Left ventricle myocardium superior (tissue), 1 donor: ENCODE results near the gene ACTN4. TPM values are rescaled to one million over a fixed set of nuclear protein-coding genes. Genes with fewer than 3 reads are reported as not detected.

Source experiments
- ATAC-seq: fragments of 200-7000 bp; cut with Tn5 transposase; one replicate; pipeline ENCODE4 v1.9.1; 2020; ENCODE audit warnings: mild to moderate bottlenecking, moderate library complexity
- DNase-seq: peaks from one replicate; pipeline ENCODE4 v3.0.0-alpha.2; 2020
- intact Hi-C: fragments of 100-400 bp; cut with micrococcal nuclease; formaldehyde crosslinking; loops from one replicate; pipeline ENCODE4 v1.11.0; 2022
- total RNA-seq: library from RNA; stranded (reverse); fragmentation: NEBNext Ultra II Directional; extraction: Animal tissue kit (Norgen Biotek cat#: 25700); gene quantifications from one replicate; pipeline ENCODE4 v1.2.1, GENCODE V29; 2021
- donor health status: DM: no; HTN: yes; CAD: no; lungs with severe emphysema.

ACTN4 gene
- total RNA-seq, 1 donor from 2014 or later, result 131 TPM

- DNase-seq (no peak), ATAC-seq (no peak)
- intact Hi-C loops, result no loop called here
These were observed 39.1 kb downstream of the ACTN4 start for GRCh38 chr19:38686530-38686888.

DNA sequence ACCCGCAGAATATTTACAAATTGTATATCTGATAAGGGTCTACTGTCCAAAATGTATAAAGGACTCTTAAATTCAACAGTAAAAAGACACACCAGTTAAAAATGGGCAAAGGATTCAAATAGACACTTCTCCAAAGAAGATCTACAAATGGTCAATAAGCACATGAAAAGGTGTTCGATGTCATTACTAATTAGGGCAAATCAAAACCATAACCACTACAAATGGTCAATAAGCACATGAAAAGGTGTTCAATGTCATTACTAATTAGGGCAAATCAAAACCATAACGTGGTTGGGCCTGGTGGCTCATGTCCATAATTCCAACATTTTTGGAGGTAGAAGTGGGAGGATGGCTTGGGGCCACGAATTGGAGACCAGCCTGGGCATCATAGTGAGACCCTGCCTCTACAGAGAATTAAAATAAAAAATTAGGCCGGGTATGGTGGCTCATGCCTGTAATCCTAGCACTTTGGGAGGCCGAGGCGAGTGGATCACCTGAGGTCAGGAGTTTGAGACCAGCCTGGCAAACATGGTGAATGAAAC lies 40.5 kb downstream of the ACTN4 start:
- DNase-seq (no peak), ATAC-seq (no peak)
- intact Hi-C loops, result no loop called here

- ATAC-seq (no peak), DNase-seq (no peak)
- intact Hi-C loops, result no loop called here
These were observed 42.7 kb downstream of the ACTN4 start for GRCh38 chr19:38690146-38690545.

DNA sequence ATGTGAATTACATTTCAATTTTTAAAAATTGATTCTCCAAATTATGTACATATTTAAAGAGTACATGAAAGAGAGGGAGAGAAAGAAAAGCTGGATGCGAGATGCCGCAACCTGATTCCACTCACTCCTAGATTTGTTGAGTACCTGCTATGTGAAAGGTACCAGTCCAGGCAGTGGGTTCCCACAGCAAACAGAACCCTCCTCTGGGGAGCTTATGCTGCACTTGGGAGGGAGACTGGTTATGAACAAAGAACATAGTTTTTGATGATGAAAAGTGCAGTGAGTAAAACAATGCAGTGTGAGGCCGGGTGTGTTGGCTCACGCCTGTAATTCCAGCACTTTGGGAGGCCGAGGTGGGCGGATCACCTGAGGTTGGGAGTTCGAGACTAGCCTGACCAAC lies 43.4 kb downstream of the ACTN4 start:
- intact Hi-C loops, result no loop called here
- ATAC-seq, result no peak
- DNase-seq, result no peak

- ATAC-seq, result peak; percentile 72
- peak; percentile 61 for DNase-seq
- intact Hi-C loops, result no loop called here
These were observed 44.5 kb downstream of the ACTN4 start for GRCh38 chr19:38691938-38692457.

DNA sequence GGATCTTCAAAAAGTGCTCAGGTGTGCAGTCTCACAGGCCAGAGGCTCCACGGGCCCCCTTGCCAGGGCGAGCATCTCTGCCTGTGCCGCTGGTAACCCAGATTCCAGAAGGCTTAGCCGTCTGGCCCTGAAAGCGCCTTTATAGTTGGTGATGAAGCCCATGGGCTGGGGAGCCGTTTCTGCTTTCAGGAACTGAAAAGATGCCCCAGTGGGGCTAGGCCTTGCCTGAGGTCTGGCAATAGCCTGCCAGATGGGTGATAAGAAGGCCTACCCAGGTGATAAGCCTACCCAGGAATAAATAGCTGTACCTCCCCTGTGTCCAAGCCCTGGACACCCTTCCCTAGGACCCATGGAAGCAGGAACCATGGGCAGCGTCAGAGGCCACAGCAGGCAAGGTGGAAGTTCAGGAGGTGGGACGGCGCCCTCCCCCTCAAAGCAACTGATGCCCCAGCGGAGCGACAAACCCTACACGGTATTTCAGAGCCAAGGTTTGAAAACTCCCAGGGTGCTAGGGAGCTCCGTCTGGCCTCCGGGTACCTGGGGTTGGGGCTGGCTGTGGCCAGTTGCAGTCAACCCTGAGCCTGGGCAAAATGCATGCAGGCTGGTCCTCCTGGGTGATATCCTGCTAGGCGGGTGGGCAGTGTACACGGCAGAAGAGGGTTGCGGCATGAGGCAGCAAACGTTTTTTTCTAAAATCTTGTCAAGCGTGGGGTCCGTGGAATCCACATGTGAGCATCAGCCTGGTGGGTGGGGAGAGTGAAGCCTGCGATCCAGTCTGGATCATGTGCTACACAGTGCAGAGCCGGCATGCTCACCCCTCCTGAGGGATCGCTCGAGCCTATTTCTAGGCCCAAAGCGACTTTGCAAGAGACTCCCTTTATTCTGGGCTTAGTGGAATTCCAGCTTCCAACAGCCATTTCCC lies 45.3 kb downstream of the ACTN4 start:
- DNase-seq (no peak), ATAC-seq (peak; percentile 32)
- intact Hi-C loops, result no loop called here

DNA sequence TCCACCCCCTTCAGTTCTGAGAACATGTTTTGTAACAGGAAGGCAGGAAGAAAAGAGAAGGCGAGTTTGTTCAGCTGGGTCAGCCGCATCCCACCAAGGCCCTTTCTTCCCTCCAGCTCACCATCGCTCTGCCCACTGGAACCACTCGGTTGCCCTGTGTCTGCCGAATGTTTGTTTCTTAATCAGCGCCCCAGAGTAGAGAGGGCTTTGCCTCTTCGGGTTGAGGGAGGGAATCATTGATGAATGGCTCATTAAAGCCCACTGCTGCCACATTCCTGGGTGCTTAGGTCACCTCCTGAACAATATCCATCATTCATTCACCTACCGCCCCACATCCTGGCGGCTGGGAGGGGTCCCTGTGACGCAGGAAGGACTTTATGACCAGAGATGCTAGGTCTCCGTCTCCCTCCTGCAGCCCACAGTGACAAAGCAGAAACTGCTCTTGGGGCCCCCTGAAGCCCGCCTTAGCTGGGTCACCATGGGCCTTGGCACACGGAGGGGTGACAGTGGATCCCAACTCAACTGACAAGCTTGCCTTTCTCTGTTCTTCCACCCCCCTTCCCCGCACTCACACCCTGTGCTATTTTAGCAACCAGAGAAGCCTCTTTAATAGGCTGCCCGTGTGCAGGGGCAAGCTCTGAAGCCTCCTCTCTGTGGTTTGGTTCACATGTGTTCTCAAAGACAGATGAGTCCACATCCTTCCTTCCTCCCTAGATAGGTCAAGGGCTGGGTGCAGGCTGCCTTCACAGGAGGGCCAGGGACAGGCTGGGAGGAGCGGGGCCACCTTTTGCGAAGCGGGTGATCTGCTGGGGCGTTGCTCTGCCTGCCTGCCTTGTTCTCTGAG lies 46.2 kb downstream of the ACTN4 start:
- intact Hi-C loops, result no loop called here
- DNase-seq, result peak; percentile 41
- peak; percentile 23 for ATAC-seq

DNA sequence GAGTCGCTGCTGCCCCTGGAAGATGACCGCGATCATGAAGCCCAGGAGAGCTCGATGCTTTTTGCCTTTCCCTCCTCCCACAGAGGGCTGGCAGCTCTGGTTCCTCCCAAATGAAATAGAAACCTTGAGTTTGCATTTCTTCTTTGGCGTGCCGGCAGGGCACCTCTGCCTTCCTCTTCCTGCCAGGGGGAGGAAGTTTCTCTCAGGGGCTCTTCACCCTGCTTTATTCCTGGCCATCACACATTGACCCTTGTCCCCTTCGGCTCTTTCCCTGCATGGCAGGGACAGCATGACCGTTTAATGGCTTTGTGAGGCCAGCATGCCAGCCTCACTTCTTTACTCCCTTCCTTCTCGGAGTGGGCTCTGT lies 47.9 kb downstream of the ACTN4 start:
- intact Hi-C loops, result no loop called here
- ATAC-seq (no peak), DNase-seq (no peak)

- intact Hi-C loops, result no loop called here
- no peak for ATAC-seq
- DNase-seq, result no peak
These were observed 48.6 kb downstream of the ACTN4 start for GRCh38 chr19:38695832-38696728.

GRCh38 chr19:38696729-38697055 lies 49.2 kb downstream of the ACTN4 start:
- no peak for ATAC-seq
- intact Hi-C loops, result no loop called here
- DNase-seq, result no peak

DNA sequence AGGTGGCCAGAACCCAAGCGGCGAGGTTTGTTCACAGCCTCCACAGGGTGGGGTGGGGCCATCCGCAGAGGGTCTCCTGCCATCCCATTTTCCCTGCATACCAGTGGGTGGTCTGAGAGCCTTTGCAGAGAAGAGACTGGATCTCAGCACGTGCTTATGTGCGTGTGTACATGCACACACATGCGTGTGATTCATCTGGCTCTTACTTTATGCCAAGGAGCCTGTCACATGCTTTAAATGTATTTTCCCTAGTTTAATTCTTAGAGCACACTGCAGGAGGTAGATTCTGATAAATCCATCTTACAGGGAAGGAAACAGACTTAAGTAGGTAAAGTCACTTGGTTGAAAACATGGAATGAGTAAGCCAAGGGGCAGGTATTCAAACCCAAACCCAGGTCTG lies 49.7 kb downstream of the ACTN4 start:
- intact Hi-C loops, result no loop called here
- ATAC-seq, result no peak
- DNase-seq, result no peak

DNA sequence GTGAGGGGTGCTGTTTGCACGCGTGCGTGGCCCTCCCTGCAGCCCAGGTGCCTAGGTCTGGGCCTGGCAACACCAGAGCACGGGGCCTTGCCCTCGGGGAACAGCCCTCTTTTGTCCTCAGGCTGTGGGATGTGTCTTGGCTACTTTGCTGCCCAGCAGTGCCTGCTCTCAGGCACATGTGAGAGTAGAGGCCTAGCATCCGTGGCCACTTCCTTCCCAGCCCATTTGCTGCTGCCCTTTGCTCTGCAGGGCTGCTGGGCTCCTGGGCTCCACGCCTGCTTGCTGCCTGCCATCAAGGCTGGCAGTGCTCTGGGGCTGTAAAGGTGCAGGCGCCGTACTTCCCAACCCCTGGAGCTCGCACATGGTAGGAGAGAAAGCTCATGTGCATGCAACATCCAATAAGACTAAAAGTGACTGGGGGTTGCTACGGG lies 50.2 kb downstream of the ACTN4 start:
- intact Hi-C loops, result no loop called here
- DNase-seq (no peak), ATAC-seq (no peak)

DNA sequence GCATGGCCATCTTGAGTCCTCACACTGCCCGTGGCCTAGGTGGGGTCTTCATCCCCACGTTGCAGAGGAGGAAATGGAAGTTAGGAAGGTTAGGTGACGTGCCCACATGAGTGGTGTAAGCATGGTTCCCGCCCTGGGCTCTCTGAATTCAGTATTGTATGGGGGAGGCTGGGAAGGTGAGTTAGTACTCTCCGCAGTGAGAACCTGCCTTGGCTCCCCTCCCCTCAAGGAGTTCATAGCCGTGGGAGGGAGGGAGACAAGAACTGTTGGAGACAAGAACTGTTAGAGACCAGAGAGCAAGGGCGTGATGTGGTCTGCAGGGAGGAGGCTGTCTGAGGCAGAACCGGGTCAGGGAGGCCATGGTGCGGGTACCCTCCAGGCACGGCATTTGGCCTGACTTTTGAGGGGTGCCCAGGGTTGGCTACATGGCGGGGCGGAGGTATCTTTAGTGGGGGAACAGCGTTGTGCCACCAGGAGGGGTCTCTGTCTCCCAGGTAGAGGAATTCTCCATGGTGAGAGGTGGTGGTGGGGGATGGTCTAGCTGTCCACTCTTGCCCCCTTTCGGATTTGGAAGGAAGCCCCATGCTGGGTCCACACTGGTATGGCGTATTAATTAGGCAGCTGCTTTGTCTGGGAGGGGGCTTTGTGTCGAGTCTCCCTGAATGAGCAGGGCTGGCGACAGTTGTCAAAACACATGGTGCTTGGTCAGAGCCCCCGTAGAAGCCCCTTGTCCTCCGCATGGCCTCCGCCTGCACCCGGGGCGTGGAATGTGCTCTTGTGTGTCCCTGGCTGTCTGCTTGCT lies 51.0 kb downstream of the ACTN4 start:
- intact Hi-C loops, result no loop called here
- ATAC-seq (no peak), DNase-seq (no peak)

DNA sequence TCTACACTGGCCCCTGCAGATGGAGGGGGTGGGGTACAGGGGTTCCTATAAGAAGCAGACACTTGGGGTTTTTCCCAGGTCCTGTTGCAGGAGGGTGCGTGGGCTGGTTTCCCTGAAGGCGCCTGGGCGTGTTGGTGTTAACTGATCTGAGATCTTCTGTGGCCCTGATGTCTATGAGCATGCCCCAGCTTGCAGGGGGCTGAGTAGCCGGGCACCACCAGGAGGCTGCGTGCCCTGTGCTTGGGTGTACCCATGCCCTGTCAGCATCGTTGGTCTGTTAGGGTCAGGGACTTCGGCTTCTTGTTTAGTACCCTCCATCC lies 51.5 kb downstream of the ACTN4 start:
- DNase-seq (no peak), ATAC-seq (no peak)
- intact Hi-C loops, result no loop called here

- ATAC-seq (peak; percentile 3), DNase-seq (peak; percentile 39)
- intact Hi-C loops, result loop anchor here (10.0 kb wide), 1 partner anchor 45 kb away; no protein-coding TSS in a partner anchor
These were observed 52.3 kb downstream of the ACTN4 start for GRCh38 chr19:38699647-38700349.

DNA sequence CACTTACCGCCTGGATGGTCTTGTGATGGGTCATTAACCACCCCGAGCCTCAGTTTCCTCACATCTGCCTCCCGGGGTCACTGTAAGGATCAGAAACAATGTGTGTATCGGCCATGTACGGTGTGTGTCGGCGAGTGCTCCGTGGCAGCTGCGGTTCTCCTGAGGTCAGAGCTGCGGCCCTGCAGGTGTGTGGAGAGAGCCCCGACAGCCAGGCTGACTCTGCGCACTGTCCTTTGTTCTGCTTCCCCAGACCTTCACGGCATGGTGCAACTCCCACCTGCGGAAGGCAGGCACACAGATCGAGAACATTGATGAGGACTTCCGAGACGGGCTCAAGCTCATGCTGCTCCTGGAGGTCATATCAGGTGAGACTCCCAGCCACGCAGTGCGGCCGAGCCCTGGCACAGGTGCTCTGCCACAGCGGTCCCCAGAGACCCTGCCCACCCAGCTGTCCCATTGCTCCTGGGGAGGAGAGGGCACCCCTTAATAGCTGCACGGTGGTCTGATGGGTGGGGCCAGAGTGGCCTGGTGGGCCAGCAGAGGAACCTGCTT lies 53.0 kb downstream of the ACTN4 start:
- ATAC-seq (no peak), DNase-seq (peak; percentile 39)
- intact Hi-C loops, result loop anchor here (10.0 kb wide), 1 partner anchor 46 kb away; no protein-coding TSS in a partner anchor

DNA sequence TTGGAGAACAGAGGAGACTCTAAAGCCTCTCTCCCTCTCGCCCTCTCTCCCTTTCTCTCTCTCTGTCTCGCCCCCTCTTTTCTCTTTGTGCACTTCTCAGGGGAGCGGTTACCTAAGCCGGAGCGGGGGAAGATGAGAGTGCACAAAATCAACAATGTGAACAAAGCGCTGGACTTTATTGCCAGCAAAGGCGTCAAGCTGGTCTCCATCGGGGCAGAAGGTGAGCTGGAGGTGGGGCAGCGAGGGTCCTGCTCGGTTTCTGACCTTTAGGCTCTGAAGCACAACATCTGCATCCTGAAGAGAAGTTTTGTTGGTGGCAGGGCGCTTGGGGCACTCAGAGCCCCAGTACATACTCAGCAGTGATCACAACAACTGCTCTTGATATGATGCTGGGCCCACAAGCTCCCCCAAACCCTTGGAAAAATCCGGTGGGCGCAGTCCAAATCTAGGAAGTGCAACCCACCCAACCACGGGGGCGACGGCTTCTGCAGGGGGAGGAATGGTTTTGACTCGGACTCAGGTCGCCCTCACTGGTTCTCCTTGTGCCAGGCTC lies 53.5 kb downstream of the ACTN4 start:
- DNase-seq (no peak), ATAC-seq (no peak)
- intact Hi-C loops, result loop anchor here (10.0 kb wide), 1 partner anchor 46 kb away; no protein-coding TSS in a partner anchor
